Measurements from ENCODE around the gene SPRN.

The SPRN gene

GRCh38 chr10:133403784-133404183 is 20.6 kb downstream of the SPRN start:
- peaks cover 6% of the 10 kb centered on the region; the same call in 1 of the 2 replicates for H3K36me3 ChIP-seq (ENCODE audit: low read length)

GRCh38 chr10:133403359-133403758 is 21.1 kb downstream of the SPRN start:
- Histone ChIP-seq H3F3A (ENCODE audit: insufficient read depth) (no peaks in the 10 kb centered on the region), H3K36me3 (ENCODE audit: low read length) (peaks cover 2% of the 10 kb centered on the region; the same call in 1 of the 2 replicates), H3K9me2 (replicated peaks; ENCODE audit: insufficient read depth, low read length) (no peaks in the 10 kb centered on the region), H3K9ac (ENCODE audit: low read length) (no peak overlapping the region), H2AFZ (ENCODE audit: low read depth, low read length, severe bottlenecking) (no peak overlapping the region), H3K9me3 (ENCODE audit: insufficient read depth, low read length) (no peaks in the 10 kb centered on the region), H3K27me3 (ENCODE audit: low read length) (no peaks in the 10 kb centered on the region), H3K27ac (ENCODE audit: low read depth, low read length) (no peak overlapping the region), H3K4me3 (ENCODE audit: insufficient read depth, low read length, poor library complexity, severe bottlenecking) (no peak overlapping the region), H4K20me1 (ENCODE audit: low read depth, low read length) (no peaks in the 10 kb centered on the region), H3K79me2 (ENCODE audit: insufficient read depth, low read length) (peaks cover 21% of the 10 kb centered on the region; the same call in 1 of the 2 replicates), H3K4me2 (ENCODE audit: low read depth, low read length, poor library complexity, severe bottlenecking) (no peak overlapping the region)
- TF ChIP-seq CTCF (IDR thresholded peaks at IDR 0.05; ENCODE audit: insufficient read depth, low read length, poor library complexity, severe bottlenecking) (no peak), EZH2phosphoT487 (conservative IDR thresholded peaks at IDR 0.05; ENCODE audit: low read length) (no peak)

More at GRCh38 chr10:133403784-133404183, 20.6 kb downstream of the SPRN start:
- H2AFZ ChIP-seq (ENCODE audit: low read depth, low read length, severe bottlenecking): no peak overlapping the region
- H3K27ac ChIP-seq (ENCODE audit: low read depth, low read length): no peak overlapping the region
- H3K27me3 ChIP-seq (ENCODE audit: low read length): no peaks in the 10 kb centered on the region
- no peak overlapping the region for H3K4me2 ChIP-seq (ENCODE audit: low read depth, low read length, poor library complexity, severe bottlenecking)
- H3K79me2 ChIP-seq (ENCODE audit: insufficient read depth, low read length): peaks cover 25% of the 10 kb centered on the region; the same call in 1 of the 2 replicates
- H3K9me3 ChIP-seq (ENCODE audit: insufficient read depth, low read length): no peaks in the 10 kb centered on the region
- no peaks in the 10 kb centered on the region for H3K9me2 ChIP-seq (replicated peaks; ENCODE audit: insufficient read depth, low read length)
- no peak for TF ChIP-seq CTCF (IDR thresholded peaks at IDR 0.05; ENCODE audit: insufficient read depth, low read length, poor library complexity, severe bottlenecking)
- TF ChIP-seq EZH2phosphoT487 (conservative IDR thresholded peaks at IDR 0.05; ENCODE audit: low read length): no peak
- no peak overlapping the region for H3K4me3 ChIP-seq (ENCODE audit: insufficient read depth, low read length, poor library complexity, severe bottlenecking)
- H4K20me1 ChIP-seq (ENCODE audit: low read depth, low read length): no peaks in the 10 kb centered on the region
- no peak overlapping the region for H3K9ac ChIP-seq (ENCODE audit: low read length)
- H3F3A ChIP-seq (ENCODE audit: insufficient read depth): no peaks in the 10 kb centered on the region

GRCh38 chr10:133401981-133402725 is 22.3 kb downstream of the SPRN start:
- H2AFZ ChIP-seq (ENCODE audit: low read depth, low read length, severe bottlenecking): no peak overlapping the region
- no peaks in the 10 kb centered on the region for H3K9me2 ChIP-seq (replicated peaks; ENCODE audit: insufficient read depth, low read length)
- no peak overlapping the region for H3K4me3 ChIP-seq (ENCODE audit: insufficient read depth, low read length, poor library complexity, severe bottlenecking)
- H3K9me3 ChIP-seq (ENCODE audit: insufficient read depth, low read length): no peaks in the 10 kb centered on the region
- no peaks in the 10 kb centered on the region for H3K36me3 ChIP-seq (ENCODE audit: low read length)
- no peak overlapping the region for H3K4me2 ChIP-seq (ENCODE audit: low read depth, low read length, poor library complexity, severe bottlenecking)
- no peak for TF ChIP-seq CTCF (IDR thresholded peaks at IDR 0.05; ENCODE audit: insufficient read depth, low read length, poor library complexity, severe bottlenecking)
- no peak for TF ChIP-seq EZH2phosphoT487 (conservative IDR thresholded peaks at IDR 0.05; ENCODE audit: low read length)
- H4K20me1 ChIP-seq (ENCODE audit: low read depth, low read length): no peaks in the 10 kb centered on the region
- H3K79me2 ChIP-seq (ENCODE audit: insufficient read depth, low read length): peaks cover 13% of the 10 kb centered on the region; the same call in 1 of the 2 replicates
- no peak overlapping the region for H3K27ac ChIP-seq (ENCODE audit: low read depth, low read length)
- H3F3A ChIP-seq (ENCODE audit: insufficient read depth): no peaks in the 10 kb centered on the region
- H3K27me3 ChIP-seq (ENCODE audit: low read length): no peaks in the 10 kb centered on the region
- H3K9ac ChIP-seq (ENCODE audit: low read length): no peak overlapping the region

All from SU-DHL-6 (cell line).